ENCODE results near the gene PEF1. TPM values are rescaled to one million over a fixed set of nuclear protein-coding genes. Genes with fewer than 3 reads are reported as not detected.

PEF1 gene
- total RNA-seq, 4 donors from 2014 or later, result 61.5 to 101 (median 92.9) TPM

- TF ChIP-seq CTCF (IDR thresholded peaks at IDR 0.05) (no peak), POLR2AphosphoS5 (IDR thresholded peaks at IDR 0.05) (no peak), EP300 (IDR thresholded peaks at IDR 0.05) (no peak), POLR2A (IDR thresholded peaks at IDR 0.05; ENCODE audit: low read depth) (no peak)
- H3K9me3 ChIP-seq, result no peaks in the 10 kb centered on the region
- no peaks in the 10 kb centered on the region for H3K27me3 ChIP-seq
- H3K27ac ChIP-seq (replicated peaks in 1 of 4), result peak overlapping the region; percentile 92 to 96 (median 94)
- no peak overlapping the region for H3K4me3 ChIP-seq
- H3K4me1 ChIP-seq, result peaks cover 85 to 88% (median 87%) of the 10 kb centered on the region in 4 donors
- peaks cover 14 to 62% (median 40%) of the 10 kb centered on the region in 4 donors for H3K36me3 ChIP-seq
- DNase-seq (ENCODE audit: extremely low spot score), result no peak
- WGBS, result 84% methylated on average over 10 of the region's 11 CpGs
- intact Hi-C loops (cut with DNase I), result no loop called here
Measured at GRCh38 chr1:31585736-31586365, 58.8 kb downstream of the PEF1 start.

GRCh38 chr1:31584869-31585735 is 59.6 kb downstream of the PEF1 start:
- no peaks in the 10 kb centered on the region for H3K9me3 ChIP-seq
- H3K36me3 ChIP-seq, result peaks cover 14 to 62% (median 40%) of the 10 kb centered on the region in 4 donors
- H3K4me3 ChIP-seq, result no peak overlapping the region
- WGBS, result 81% methylated on average over 22 of the region's 27 CpGs
- peak overlapping the region; percentile 92 to 96 (median 94) for H3K27ac ChIP-seq (replicated peaks in 1 of 4)
- intact Hi-C loops (cut with DNase I), result no loop called here
- TF ChIP-seq CTCF (IDR thresholded peaks at IDR 0.05) (no peak), POLR2AphosphoS5 (IDR thresholded peaks at IDR 0.05) (no peak), EP300 (IDR thresholded peaks at IDR 0.05) (no peak), POLR2A (IDR thresholded peaks at IDR 0.05; ENCODE audit: low read depth) (no peak)
- no peak for DNase-seq (ENCODE audit: extremely low spot score)
- H3K4me1 ChIP-seq, result peaks cover 91 to 96% (median 94%) of the 10 kb centered on the region in 4 donors
- no peaks in the 10 kb centered on the region for H3K27me3 ChIP-seq

GRCh38 chr1:31583995-31584868 is 60.4 kb downstream of the PEF1 start:
- Histone ChIP-seq H3K9me3 (no peaks in the 10 kb centered on the region), H3K4me3 (peak overlapping the region in 3 of 4 donors; percentile 13 to 23 (median 18)), H3K4me1 (peaks cover 88 to 100% (median 99%) of the 10 kb centered on the region in 4 donors), H3K27ac (replicated peaks in 1 of 4) (peak overlapping the region; percentile 92 to 96 (median 94)), H3K27me3 (no peaks in the 10 kb centered on the region), H3K36me3 (peaks cover 14 to 70% (median 40%) of the 10 kb centered on the region in 4 donors)
- no peak for DNase-seq (ENCODE audit: extremely low spot score)
- TF ChIP-seq POLR2AphosphoS5 (IDR thresholded peaks at IDR 0.05) (peak; percentile 78 to 84), CTCF (IDR thresholded peaks at IDR 0.05) (no peak), POLR2A (IDR thresholded peaks at IDR 0.05; ENCODE audit: low read depth) (no peak), EP300 (IDR thresholded peaks at IDR 0.05) (no peak)
- intact Hi-C loops (cut with DNase I), result no loop called here
- 43% methylated on average over 13 of the region's 13 CpGs for WGBS

- Histone ChIP-seq H3K27me3 (no peaks in the 10 kb centered on the region), H3K4me3 (peak overlapping the region in 3 of 4 donors; percentile 13 to 23 (median 18)), H3K9me3 (no peaks in the 10 kb centered on the region), H3K36me3 (peaks cover 14 to 74% (median 40%) of the 10 kb centered on the region in 4 donors), H3K27ac (replicated peaks in 1 of 4) (peak overlapping the region; percentile 92 to 96 (median 94)), H3K4me1 (peaks cover 81 to 96% (median 94%) of the 10 kb centered on the region in 4 donors)
- intact Hi-C loops (cut with DNase I), result no loop called here
- TF ChIP-seq EP300 (IDR thresholded peaks at IDR 0.05), result no peak
- TF ChIP-seq POLR2A (IDR thresholded peaks at IDR 0.05; ENCODE audit: low read depth), result no peak
- TF ChIP-seq POLR2AphosphoS5 (IDR thresholded peaks at IDR 0.05), result no peak
- no peak for TF ChIP-seq CTCF (IDR thresholded peaks at IDR 0.05)
- WGBS, result 67% methylated on average over 15 of the region's 16 CpGs
- DNase-seq (ENCODE audit: extremely low spot score), result no peak
Measured at GRCh38 chr1:31583082-31583994, 61.3 kb downstream of the PEF1 start.
